GM23248 (cell line): ENCODE results near the gene NGB. TPM values are rescaled to one million over a fixed set of nuclear protein-coding genes. Genes with fewer than 3 reads are reported as not detected.

Experiments used
- DNase-seq: peaks from one replicate; pipeline ENCODE4 v3.0.0-alpha.2; 2015
- H2AFZ ChIP-seq: fragments of 200-600 bp; sonication (generic); 2 replicates; pipeline ENCODE4 v1.6.1; 2016; ENCODE audit warnings: antibody characterized with exemption
- H3F3A ChIP-seq: fragments of 200-600 bp; sonication (generic); 2 replicates; pipeline ENCODE4 v1.6.1; 2016; ENCODE audit warnings: mild to moderate bottlenecking, antibody characterized with exemption, mixed run types; ENCODE audit not compliant: insufficient read depth
- H3K27ac ChIP-seq: fragments of 200-600 bp; sonication (generic); 2 replicates; pipeline ENCODE4 v1.5.1; 2016; ENCODE audit warnings: mild to moderate bottlenecking
- H3K27me3 ChIP-seq: fragments of 200-600 bp; sonication (generic); replicated peaks from 2 replicates; pipeline ENCODE4 v1.6.1; 2016; ENCODE audit warnings: mild to moderate bottlenecking; ENCODE audit not compliant: insufficient read depth
- H3K36me3 ChIP-seq: fragments of 200-600 bp; sonication (generic); 2 replicates; pipeline ENCODE4 v1.6.1; 2016; ENCODE audit warnings: low read depth, mild to moderate bottlenecking
- H3K4me1 ChIP-seq: fragments of 200-600 bp; sonication (generic); 2 replicates; pipeline ENCODE4 v1.6.1; 2016; ENCODE audit warnings: mild to moderate bottlenecking; ENCODE audit not compliant: insufficient read depth
- H3K4me2 ChIP-seq: fragments of 200-600 bp; sonication (generic); one replicate; pipeline ENCODE4 v1.6.1; 2016; ENCODE audit warnings: mild to moderate bottlenecking; ENCODE audit not compliant: unreplicated experiment
- H3K4me3 ChIP-seq: fragments of 200-600 bp; sonication (generic); 2 replicates; pipeline ENCODE4 v1.5.1; 2016; ENCODE audit warnings: mild to moderate bottlenecking
- H3K79me2 ChIP-seq: fragments of 200-600 bp; sonication (generic); 2 replicates; pipeline ENCODE4 v1.6.1; 2016; ENCODE audit warnings: mild to moderate bottlenecking; ENCODE audit not compliant: insufficient read depth
- H3K9ac ChIP-seq: fragments of 200-600 bp; sonication (generic); 2 replicates; pipeline ENCODE4 v1.6.1; 2016; ENCODE audit warnings: mild to moderate bottlenecking
- H3K9me2 ChIP-seq: fragments of 200-600 bp; sonication (generic); 2 replicates; pipeline ENCODE4 v1.6.1; 2016; ENCODE audit warnings: mixed run types, mild to moderate bottlenecking, moderate library complexity; ENCODE audit not compliant: insufficient read depth
- H3K9me3 ChIP-seq: fragments of 200-600 bp; sonication (generic); one replicate; pipeline ENCODE4 v1.6.1; 2017; ENCODE audit warnings: low read depth
- H4K20me1 ChIP-seq: fragments of 200-600 bp; sonication (generic); 2 replicates; pipeline ENCODE4 v1.6.0; 2016; ENCODE audit not compliant: insufficient read depth
- EZH2 ChIP-seq: fragments of 200-600 bp; sonication (generic); IDR thresholded peaks from 2 replicates; pipeline ENCODE4 v1.6.1; 2018; ENCODE audit warnings: antibody characterized with exemption, mild to moderate bottlenecking; ENCODE audit not compliant: insufficient read depth, poor library complexity, severe bottlenecking
- EZH2phosphoT487 ChIP-seq: fragments of 200-600 bp; sonication (generic); IDR thresholded peaks from 2 replicates; pipeline ENCODE4 v1.6.1; 2018; ENCODE audit warnings: antibody characterized with exemption, moderate library complexity, mild to moderate bottlenecking, low read depth; ENCODE audit not compliant: insufficient read depth
- WGBS, 2 experiments: methylation state at CpG; one replicate each; pipeline ENCODE4 v1.1.6; 2015 to 2017; ENCODE audit warnings: low lambda C conversion rate in 2 of 2, low coverage in 1 of 2; ENCODE audit errors: missing lambda C conversion rate in 2 of 2; 5-methylcytosine and 5-hydroxymethylcytosine counted together
- in situ Hi-C: fragments of 300-500 bp; cut with MboI; formaldehyde crosslinking; loops from 2 replicates; pipeline ENCODE4 v1.15.0; 2020
- polyA plus RNA-seq: library from polyadenylated mRNA; unstranded; fragments of >200 nt; fragmentation: Nextera tagmentation; extraction: Ambion mirVana; gene quantifications from 2 replicates; pipeline ENCODE4 v1.2.1, GENCODE V29; 2016
- total RNA-seq: library from RNA; depleted of rRNA; stranded (reverse); fragments of >200 nt; shearing (Covaris generic); gene quantifications from 2 replicates; pipeline ENCODE4 v1.2.3, GENCODE V29; 2014

The NGB gene
- total and polyA plus RNA-seq, 2 experiments from 2014 or later = not detected

- no peak overlapping the region for H2AFZ ChIP-seq
- H3K4me2 ChIP-seq = no peak overlapping the region
- H3K4me1 ChIP-seq = no peaks in the 10 kb centered on the region
- peaks cover 4% of the 10 kb centered on the region; the same call in 1 of the 2 replicates for H3K27me3 ChIP-seq
- H3K36me3 ChIP-seq = no peaks in the 10 kb centered on the region
- no peak overlapping the region for H3K27ac ChIP-seq
- no peak for TF ChIP-seq EZH2phosphoT487
- TF ChIP-seq EZH2 = no peak
- H3K4me3 ChIP-seq = no peak overlapping the region
- no peaks in the 10 kb centered on the region for H3K9me2 ChIP-seq
- H3K9ac ChIP-seq = no peak overlapping the region
- no peaks in the 10 kb centered on the region for H3K9me3 ChIP-seq
- in situ Hi-C loops = no loop called here
- no peaks in the 10 kb centered on the region for H3F3A ChIP-seq
- H3K79me2 ChIP-seq = no peaks in the 10 kb centered on the region
- WGBS, 2 experiments = 76 to 80% methylated on average over 12 of the region's 12 CpGs
- DNase-seq = no peak
- no peaks in the 10 kb centered on the region for H4K20me1 ChIP-seq
Observed at GRCh38 chr14:77276959-77277358, 6.0 kb upstream of the NGB start.

GRCh38 chr14:77276295-77276935, 5.4 kb upstream of the NGB start:
- Histone ChIP-seq H3K79me2 (no peaks in the 10 kb centered on the region), H3K27ac (no peak overlapping the region), H3K27me3 (peaks cover 9% of the 10 kb centered on the region; the same call in 1 of the 2 replicates), H4K20me1 (no peaks in the 10 kb centered on the region), H3K4me1 (no peaks in the 10 kb centered on the region), H3K4me2 (no peak overlapping the region), H3K9me2 (no peaks in the 10 kb centered on the region), H3F3A (no peaks in the 10 kb centered on the region), H3K9me3 (no peaks in the 10 kb centered on the region), H3K4me3 (no peak overlapping the region), H3K9ac (no peak overlapping the region), H3K36me3 (no peaks in the 10 kb centered on the region), H2AFZ (no peak overlapping the region)
- 91 to 92% methylated on average over 15 of the region's 15 CpGs for WGBS, 2 experiments
- in situ Hi-C loops = no loop called here
- DNase-seq = no peak
- TF ChIP-seq EZH2 (no peak), EZH2phosphoT487 (no peak)

GRCh38 chr14:77275601-77276017, 4.6 kb upstream of the NGB start:
- in situ Hi-C loops = no loop called here
- no peak overlapping the region for H3K27ac ChIP-seq
- no peaks in the 10 kb centered on the region for H3K79me2 ChIP-seq

GRCh38 chr14:77275041-77275580, 4.1 kb upstream of the NGB start:
- 30 to 41% methylated on average over 5 of the region's 5 CpGs for WGBS, 2 experiments
- Histone ChIP-seq H3K4me3 (no peak overlapping the region), H3K36me3 (no peaks in the 10 kb centered on the region), H3K4me1 (no peaks in the 10 kb centered on the region), H3K9me2 (no peaks in the 10 kb centered on the region), H3K4me2 (no peak overlapping the region), H3K27ac (no peak overlapping the region), H3K79me2 (no peaks in the 10 kb centered on the region), H4K20me1 (no peaks in the 10 kb centered on the region), H3F3A (no peaks in the 10 kb centered on the region), H3K9me3 (no peaks in the 10 kb centered on the region), H3K9ac (no peak overlapping the region), H3K27me3 (peaks cover 13% of the 10 kb centered on the region; the same call in 1 of the 2 replicates), H2AFZ (no peak overlapping the region)
- in situ Hi-C loops = no loop called here
- no peak for DNase-seq
- TF ChIP-seq EZH2 = no peak
- no peak for TF ChIP-seq EZH2phosphoT487

More at GRCh38 chr14:77275601-77276017, 4.6 kb upstream of the NGB start:
- no peaks in the 10 kb centered on the region for H3F3A ChIP-seq
- WGBS, 2 experiments = 47 to 51% methylated on average over 8 of the region's 8 CpGs
- H3K4me1 ChIP-seq = no peaks in the 10 kb centered on the region
- H2AFZ ChIP-seq = no peak overlapping the region
- H4K20me1 ChIP-seq = no peaks in the 10 kb centered on the region
- no peaks in the 10 kb centered on the region for H3K9me2 ChIP-seq
- DNase-seq = no peak
- TF ChIP-seq EZH2 (no peak), EZH2phosphoT487 (no peak)
- no peak overlapping the region for H3K9ac ChIP-seq
- H3K9me3 ChIP-seq = no peaks in the 10 kb centered on the region
- H3K36me3 ChIP-seq = no peaks in the 10 kb centered on the region
- H3K4me2 ChIP-seq = no peak overlapping the region
- peaks cover 13% of the 10 kb centered on the region; the same call in 1 of the 2 replicates for H3K27me3 ChIP-seq
- no peak overlapping the region for H3K4me3 ChIP-seq
